Breast epithelium (tissue), 3 donors: ENCODE results near the gene GCG.

Source experiments
- POLR2AphosphoS5 ChIP-seq, 3 donors: sonication (generic); formaldehyde crosslinking; IDR thresholded peaks; one replicate each; pipeline ENCODE4 v1.6.1; 2017; ENCODE audit warnings: antibody characterized with exemption in 3 of 3
- TF ChIP-seq, protein P1 (sequence below), 3 donors: fragments of 450-650 bp; IDR thresholded peaks; one replicate each; pipeline ENCODE4 v1.5.1; 2016 to 2017; ENCODE audit warnings: antibody characterized with exemption in 3 of 3, mild to moderate bottlenecking in 3 of 3, moderate library complexity in 3 of 3

DNA sequence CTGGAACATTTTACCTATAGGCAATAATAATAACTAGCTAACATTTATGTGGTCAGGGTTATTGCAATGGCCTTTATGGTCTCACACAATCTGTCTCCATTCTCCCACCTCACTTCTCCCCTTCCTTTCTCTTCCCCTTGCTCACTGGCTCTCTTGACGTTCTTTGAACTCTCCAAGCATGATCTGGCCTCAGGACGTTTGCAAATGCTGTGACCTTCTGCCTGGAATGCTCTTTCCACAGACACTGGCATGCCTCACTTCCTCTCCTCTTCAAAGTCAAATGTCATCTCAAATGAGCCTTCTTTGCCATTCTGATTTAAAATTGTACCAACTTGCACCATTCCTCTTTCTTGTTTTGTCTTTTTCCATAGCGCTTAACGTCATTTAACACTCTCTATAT lies 25.3 kb upstream of the GCG start:
- TF ChIP-seq, protein P1, sequence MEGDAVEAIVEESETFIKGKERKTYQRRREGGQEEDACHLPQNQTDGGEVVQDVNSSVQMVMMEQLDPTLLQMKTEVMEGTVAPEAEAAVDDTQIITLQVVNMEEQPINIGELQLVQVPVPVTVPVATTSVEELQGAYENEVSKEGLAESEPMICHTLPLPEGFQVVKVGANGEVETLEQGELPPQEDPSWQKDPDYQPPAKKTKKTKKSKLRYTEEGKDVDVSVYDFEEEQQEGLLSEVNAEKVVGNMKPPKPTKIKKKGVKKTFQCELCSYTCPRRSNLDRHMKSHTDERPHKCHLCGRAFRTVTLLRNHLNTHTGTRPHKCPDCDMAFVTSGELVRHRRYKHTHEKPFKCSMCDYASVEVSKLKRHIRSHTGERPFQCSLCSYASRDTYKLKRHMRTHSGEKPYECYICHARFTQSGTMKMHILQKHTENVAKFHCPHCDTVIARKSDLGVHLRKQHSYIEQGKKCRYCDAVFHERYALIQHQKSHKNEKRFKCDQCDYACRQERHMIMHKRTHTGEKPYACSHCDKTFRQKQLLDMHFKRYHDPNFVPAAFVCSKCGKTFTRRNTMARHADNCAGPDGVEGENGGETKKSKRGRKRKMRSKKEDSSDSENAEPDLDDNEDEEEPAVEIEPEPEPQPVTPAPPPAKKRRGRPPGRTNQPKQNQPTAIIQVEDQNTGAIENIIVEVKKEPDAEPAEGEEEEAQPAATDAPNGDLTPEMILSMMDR (IDR thresholded peaks at IDR 0.05): no peak
- TF ChIP-seq POLR2AphosphoS5 (IDR thresholded peaks at IDR 0.05): no peak
